Vagina (tissue), 2 donors: ENCODE results near the gene RIN3. TPM values are rescaled to one million over a fixed set of nuclear protein-coding genes. Genes with fewer than 3 reads are reported as not detected.

Source experiments
- DNase-seq, 2 donors: peaks; one replicate each; pipeline ENCODE4 v3.0.0-alpha.2; 2017; ENCODE audit errors: extremely low spot score in 2 of 2
- H3K27ac ChIP-seq: fragments of 200-600 bp; sonication (generic); one replicate; pipeline ENCODE4 v1.5.1; 2019
- H3K27me3 ChIP-seq: fragments of 200-600 bp; sonication (generic); one replicate; pipeline ENCODE4 v1.5.1; 2019
- H3K36me3 ChIP-seq, 2 donors: fragments of 200-600 bp; sonication (generic); one replicate each; pipeline ENCODE4 v1.5.1; 2017 to 2019
- H3K4me1 ChIP-seq: fragments of 200-600 bp; sonication (generic); one replicate; pipeline ENCODE4 v1.5.1; 2019
- H3K4me3 ChIP-seq, 2 donors: fragments of 200-600 bp; sonication (generic); 1 replicate in 1 of 2; 2 replicates in 1 of 2; pipeline ENCODE4 v1.5.1; 2016 to 2019
- H3K9me3 ChIP-seq: fragments of 200-600 bp; sonication (generic); one replicate; pipeline ENCODE4 v1.5.1; 2019
- CTCF ChIP-seq, 3 experiments: fragments of 450-650 bp in 2 of 3; fragments of 200-600 bp in 1 of 3; sonication (generic) in 1 of 3; IDR thresholded peaks; one replicate each; pipeline ENCODE4 v1.5.1; 2017 to 2019; ENCODE audit warnings: antibody characterized with exemption in 3 of 3, mild to moderate bottlenecking in 2 of 3, moderate library complexity in 2 of 3
- POLR2A ChIP-seq, 2 donors: fragments of 450-650 bp; IDR thresholded peaks; one replicate each; pipeline ENCODE4 v1.6.1; 2017; ENCODE audit warnings: antibody characterized with exemption in 2 of 2, mild to moderate bottlenecking in 2 of 2, moderate library complexity in 2 of 2
- POLR2AphosphoS5 ChIP-seq, 2 donors: sonication (generic); formaldehyde crosslinking; IDR thresholded peaks; one replicate each; pipeline ENCODE4 v1.9.0; 2017; ENCODE audit warnings: antibody characterized with exemption in 2 of 2, mild to moderate bottlenecking in 2 of 2, low read depth in 1 of 2; ENCODE audit not compliant: insufficient read depth in 1 of 2
- intact Hi-C: fragments of 100-400 bp; cut with DNase I; formaldehyde crosslinking; loops from one replicate; pipeline ENCODE4 v1.15.1; 2023
- total RNA-seq: library from RNA; depleted of rRNA; stranded (reverse); fragments of >200 nt; gene quantifications from one replicate; pipeline ENCODE4 v1.2.3, GENCODE V29; 2016

Gene RIN3
- total RNA-seq, 1 donor from 2014 or later, result 22.6 TPM

DNA sequence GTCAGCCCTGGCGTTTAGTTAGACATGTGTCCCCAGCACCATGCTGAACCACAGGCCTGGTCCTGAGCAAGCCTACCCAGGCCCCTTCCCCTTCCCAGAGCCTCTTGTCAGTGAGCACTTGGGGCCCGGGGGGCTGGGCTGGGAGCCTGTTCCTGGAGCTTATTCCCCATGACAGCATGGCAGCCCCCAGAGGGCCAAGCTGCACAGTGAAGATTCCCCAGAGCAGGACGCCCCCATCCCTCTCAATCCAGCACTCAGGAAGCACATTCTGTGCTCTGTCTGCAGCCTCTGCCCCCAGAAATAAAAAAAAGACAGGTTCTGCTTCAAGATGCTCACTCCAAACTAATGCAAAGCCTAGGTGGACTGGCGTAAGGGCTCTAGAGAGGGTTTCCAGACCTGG lies 117.5 kb downstream of the RIN3 start:
- no peak overlapping the region for H3K4me3 ChIP-seq
- H3K4me1 ChIP-seq, result peaks cover 6% of the 10 kb centered on the region
- intact Hi-C loops, result no loop called here
- H3K9me3 ChIP-seq, result no peaks in the 10 kb centered on the region
- no peak for DNase-seq
- H3K27ac ChIP-seq, result no peak overlapping the region
- H3K36me3 ChIP-seq, result peaks cover 0 to 5% of the 10 kb centered on the region in 2 donors
- TF ChIP-seq CTCF (IDR thresholded peaks at IDR 0.05) (no peak), POLR2A (IDR thresholded peaks at IDR 0.05) (no peak)
- H3K27me3 ChIP-seq, result no peaks in the 10 kb centered on the region

DNA sequence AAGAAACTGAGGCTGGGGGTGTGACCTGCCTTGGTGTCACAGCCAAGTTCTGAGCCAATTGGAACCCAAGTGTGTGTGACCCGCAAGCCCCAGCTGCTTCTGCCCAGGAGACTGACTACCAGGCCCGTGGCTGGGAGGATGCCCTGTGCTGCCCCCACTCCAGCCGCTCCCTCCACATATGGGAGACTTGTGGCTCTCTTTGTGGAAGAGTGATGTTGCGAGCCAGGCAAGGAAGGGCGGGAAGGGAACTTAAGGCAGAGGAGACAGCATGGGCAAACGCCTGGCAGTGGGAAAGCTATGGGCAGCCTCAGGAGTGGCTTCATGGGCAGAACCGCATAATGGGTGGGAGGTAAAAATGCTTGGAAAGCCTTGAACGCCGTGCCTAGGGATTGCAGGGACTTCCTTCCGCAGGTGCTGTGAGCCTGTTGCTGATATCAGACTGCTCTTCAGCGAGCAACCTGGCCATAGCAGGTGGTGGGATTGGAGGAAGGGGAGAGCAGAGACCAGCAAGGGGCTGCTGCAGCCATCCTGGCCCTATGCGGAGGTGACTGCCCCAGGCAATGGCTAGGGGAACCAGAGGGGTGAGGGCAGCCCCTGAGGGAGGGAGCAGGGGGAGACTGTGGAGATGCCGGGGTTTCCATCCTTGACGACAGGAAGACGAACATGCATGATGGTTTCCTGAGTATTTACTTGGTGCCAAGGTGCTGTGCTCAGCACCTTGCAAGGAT lies 119.1 kb downstream of the RIN3 start:
- no peak overlapping the region for H3K27ac ChIP-seq
- H3K4me1 ChIP-seq, result peaks cover 6% of the 10 kb centered on the region
- TF ChIP-seq CTCF (IDR thresholded peaks at IDR 0.05), result no peak
- TF ChIP-seq POLR2A (IDR thresholded peaks at IDR 0.05), result no peak
- TF ChIP-seq POLR2AphosphoS5 (IDR thresholded peaks at IDR 0.05; ENCODE audit: insufficient read depth in 1 of 2, low read depth in 1 of 2), result no peak
- no peaks in the 10 kb centered on the region for H3K27me3 ChIP-seq
- intact Hi-C loops, result no loop called here
- no peaks in the 10 kb centered on the region for H3K36me3 ChIP-seq
- H3K4me3 ChIP-seq, result no peak overlapping the region
- H3K9me3 ChIP-seq, result no peaks in the 10 kb centered on the region
- no peak for DNase-seq

DNA sequence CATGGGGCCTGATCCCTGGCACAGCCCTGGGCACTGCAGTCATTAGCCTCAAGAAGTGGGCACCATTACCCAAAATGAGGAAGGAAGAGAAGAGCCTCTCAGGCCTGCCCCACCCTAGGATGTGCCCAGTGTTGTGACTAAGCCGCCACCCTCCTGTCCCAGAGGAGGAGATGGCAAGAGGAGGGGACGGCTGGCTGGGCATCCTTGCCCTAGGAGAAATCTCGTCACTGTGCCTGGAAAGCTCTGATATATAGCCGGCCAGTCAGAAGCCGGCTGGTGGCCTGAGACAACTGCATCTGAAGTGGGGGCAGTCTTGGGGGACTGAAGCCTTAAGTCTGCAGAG lies 119.7 kb downstream of the RIN3 start:
- DNase-seq, result no peak
- H3K4me3 ChIP-seq, result no peak overlapping the region
- H3K4me1 ChIP-seq, result peaks cover 6% of the 10 kb centered on the region
- no peaks in the 10 kb centered on the region for H3K36me3 ChIP-seq
- no peaks in the 10 kb centered on the region for H3K27me3 ChIP-seq
- H3K27ac ChIP-seq, result no peak overlapping the region
- TF ChIP-seq POLR2AphosphoS5 (IDR thresholded peaks at IDR 0.05; ENCODE audit: insufficient read depth in 1 of 2, low read depth in 1 of 2), result no peak
- no peak for TF ChIP-seq POLR2A (IDR thresholded peaks at IDR 0.05)
- TF ChIP-seq CTCF (IDR thresholded peaks at IDR 0.05), result no peak
- no peaks in the 10 kb centered on the region for H3K9me3 ChIP-seq
- intact Hi-C loops, result no loop called here

DNA sequence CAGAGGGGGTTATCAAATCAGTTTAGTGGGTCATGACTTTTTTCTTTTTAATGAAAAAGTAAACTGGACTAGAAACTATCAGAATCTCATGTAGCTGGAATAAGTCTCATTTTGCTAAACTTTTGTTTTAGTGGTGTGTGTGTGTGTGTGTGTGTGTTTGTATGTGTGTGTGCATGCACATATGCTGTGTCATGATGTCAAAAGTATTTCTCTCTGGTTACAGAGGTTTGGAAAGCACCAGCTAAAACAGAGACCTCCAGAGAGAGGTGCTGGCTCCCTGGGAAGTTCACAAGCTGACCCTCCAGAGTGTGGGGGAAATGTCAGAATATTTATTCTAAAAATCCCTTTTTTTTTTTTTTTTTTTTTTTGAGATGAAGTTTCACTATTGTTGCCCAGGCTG lies 120.1 kb downstream of the RIN3 start:
- H3K36me3 ChIP-seq, result no peaks in the 10 kb centered on the region
- H3K9me3 ChIP-seq, result no peaks in the 10 kb centered on the region
- intact Hi-C loops, result no loop called here
- H3K27me3 ChIP-seq, result no peaks in the 10 kb centered on the region
- H3K4me3 ChIP-seq, result no peak overlapping the region
- H3K4me1 ChIP-seq, result peaks cover 6% of the 10 kb centered on the region
- H3K27ac ChIP-seq, result no peak overlapping the region
- no peak for TF ChIP-seq POLR2AphosphoS5 (IDR thresholded peaks at IDR 0.05; ENCODE audit: insufficient read depth in 1 of 2, low read depth in 1 of 2)
- no peak for TF ChIP-seq POLR2A (IDR thresholded peaks at IDR 0.05)
- no peak for TF ChIP-seq CTCF (IDR thresholded peaks at IDR 0.05)
- no peak for DNase-seq

DNA sequence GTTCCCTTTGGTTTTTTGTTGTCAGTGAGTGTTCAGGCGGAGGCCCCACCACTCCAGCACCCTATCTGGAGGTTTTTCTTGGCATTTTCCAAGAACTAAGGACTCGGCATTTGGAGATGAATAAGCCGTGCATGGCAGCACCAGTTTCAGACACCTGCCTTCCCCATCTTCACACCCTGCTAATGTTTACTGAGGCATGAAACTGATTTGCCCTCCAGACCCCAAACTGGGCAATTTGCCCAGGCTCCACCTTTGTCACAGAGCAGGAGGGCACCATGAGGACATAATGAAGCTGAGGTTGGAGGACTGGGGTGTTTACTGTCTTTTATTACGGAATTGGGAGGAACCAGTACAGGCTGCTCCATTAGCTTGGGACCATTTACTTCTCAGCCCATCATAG lies 121.5 kb downstream of the RIN3 start:
- TF ChIP-seq POLR2AphosphoS5 (IDR thresholded peaks at IDR 0.05; ENCODE audit: insufficient read depth in 1 of 2, low read depth in 1 of 2), result no peak
- no peak for TF ChIP-seq POLR2A (IDR thresholded peaks at IDR 0.05)
- TF ChIP-seq CTCF (IDR thresholded peaks at IDR 0.05), result no peak

More for the DNA sequence above, 121.5 kb downstream of the RIN3 start:
- no peak overlapping the region for H3K27ac ChIP-seq
- H3K4me1 ChIP-seq, result peaks cover 6% of the 10 kb centered on the region
- no peak overlapping the region for H3K4me3 ChIP-seq
- H3K9me3 ChIP-seq, result no peaks in the 10 kb centered on the region
- no peaks in the 10 kb centered on the region for H3K27me3 ChIP-seq
- no peaks in the 10 kb centered on the region for H3K36me3 ChIP-seq
- no peak for DNase-seq
- intact Hi-C loops, result no loop called here
